Gastrocnemius medialis (tissue), 4 donors: ENCODE measurements around the gene COX5A. TPM values are rescaled to one million over a fixed set of nuclear protein-coding genes. Genes with fewer than 3 reads are reported as not detected.

Experiments
- ATAC-seq, 2 donors: fragments of 150-250 bp; one replicate each; pipeline ENCODE4 v1.9.1; 2016
- DNase-seq, 2 donors: peaks; one replicate each; pipeline ENCODE4 v3.0.0-alpha.2; 2019
- H3K27ac ChIP-seq, 4 donors: fragments of 200-600 bp; sonication (generic); 1 replicate in 1 of 4; 2 replicates in 3 of 4; pipeline ENCODE4 v1.5.1; 2016 to 2018; ENCODE audit warnings: mild to moderate bottlenecking in 2 of 4, moderate library complexity in 1 of 4
- H3K27me3 ChIP-seq, 3 donors: fragments of 200-600 bp; sonication (generic) in 2 of 3; 1 replicate in 1 of 3; 2 replicates in 2 of 3; pipeline versions ENCODE4 v1.5.1 to v1.6.0; 2016 to 2019; ENCODE audit warnings: mild to moderate bottlenecking in 1 of 3, moderate library complexity in 1 of 3
- H3K36me3 ChIP-seq, 2 donors: fragments of 200-600 bp; sonication (generic) in 1 of 2; one replicate each; pipeline ENCODE4 v1.5.1; 2017 to 2018
- H3K4me1 ChIP-seq, 2 donors: fragments of 200-600 bp; sonication (generic) in 1 of 2; one replicate each; pipeline ENCODE4 v1.5.1; 2016 to 2017; ENCODE audit warnings: mild to moderate bottlenecking in 2 of 2
- H3K4me3 ChIP-seq, 4 donors: fragments of 200-600 bp; sonication (generic) in 3 of 4; 1 replicate in 1 of 4; 2 replicates in 3 of 4; pipeline ENCODE4 v1.5.1; 2016 to 2019; ENCODE audit warnings: mild to moderate bottlenecking in 2 of 4
- H3K9me3 ChIP-seq, 3 donors: fragments of 200-600 bp; sonication (generic) in 2 of 3; 1 replicate in 1 of 3; 2 replicates in 2 of 3; pipeline ENCODE4 v1.5.1; 2016 to 2019
- POLR2A ChIP-seq, 2 donors: fragments of 450-650 bp; IDR thresholded peaks; one replicate each; pipeline ENCODE4 v1.6.1; 2017; ENCODE audit warnings: antibody characterized with exemption in 2 of 2, mild to moderate bottlenecking in 2 of 2, moderate library complexity in 2 of 2
- in situ Hi-C, 4 donors: fragments of 200-750 bp; cut with MboI; loops; one replicate each; pipeline versions ENCODE4 v1.15.0 to v1.8.0; 2017; ENCODE audit warnings: low sequenced_read_pairs in 4 of 4
- intact Hi-C: fragments of 100-400 bp; cut with DNase I; formaldehyde crosslinking; loops from one replicate; pipeline ENCODE4 v1.15.1; 2023; ENCODE audit warnings: low total_unique reads
- total RNA-seq, 4 donors: library from RNA; depleted of rRNA; stranded (reverse); fragments of >200 nt; gene quantifications; one replicate each; pipeline versions ENCODE4 v1.1.0 to v1.2.3, GENCODE V29; 2016
- TF ChIP-seq, protein P1 (sequence below), 5 experiments: fragments of 450-650 bp in 3 of 5; fragments of 200-600 bp in 2 of 5; sonication (generic) in 2 of 5; IDR thresholded peaks in 4 of 5; conservative IDR thresholded peaks in 1 of 5; 1 replicate in 4 of 5; 2 replicates in 1 of 5; pipeline ENCODE4 v1.5.1; 2016 to 2019; ENCODE audit warnings: antibody characterized with exemption in 5 of 5, mild to moderate bottlenecking in 3 of 5, moderate library complexity in 3 of 5

The COX5A gene
- total RNA-seq, 4 donors from 2014 or later, result 425 to 558 (median 512) TPM

- Histone ChIP-seq H3K27me3 (no peaks in the 10 kb centered on the region), H3K4me3 (no peak overlapping the region), H3K36me3 (no peaks in the 10 kb centered on the region), H3K27ac (no peak overlapping the region), H3K4me1 (peaks cover 10 to 14% of the 10 kb centered on the region in 2 donors), H3K9me3 (no peaks in the 10 kb centered on the region)
- DNase-seq, result no peak
- TF ChIP-seq POLR2A (IDR thresholded peaks at IDR 0.05), result no peak
- TF ChIP-seq, protein P1, sequence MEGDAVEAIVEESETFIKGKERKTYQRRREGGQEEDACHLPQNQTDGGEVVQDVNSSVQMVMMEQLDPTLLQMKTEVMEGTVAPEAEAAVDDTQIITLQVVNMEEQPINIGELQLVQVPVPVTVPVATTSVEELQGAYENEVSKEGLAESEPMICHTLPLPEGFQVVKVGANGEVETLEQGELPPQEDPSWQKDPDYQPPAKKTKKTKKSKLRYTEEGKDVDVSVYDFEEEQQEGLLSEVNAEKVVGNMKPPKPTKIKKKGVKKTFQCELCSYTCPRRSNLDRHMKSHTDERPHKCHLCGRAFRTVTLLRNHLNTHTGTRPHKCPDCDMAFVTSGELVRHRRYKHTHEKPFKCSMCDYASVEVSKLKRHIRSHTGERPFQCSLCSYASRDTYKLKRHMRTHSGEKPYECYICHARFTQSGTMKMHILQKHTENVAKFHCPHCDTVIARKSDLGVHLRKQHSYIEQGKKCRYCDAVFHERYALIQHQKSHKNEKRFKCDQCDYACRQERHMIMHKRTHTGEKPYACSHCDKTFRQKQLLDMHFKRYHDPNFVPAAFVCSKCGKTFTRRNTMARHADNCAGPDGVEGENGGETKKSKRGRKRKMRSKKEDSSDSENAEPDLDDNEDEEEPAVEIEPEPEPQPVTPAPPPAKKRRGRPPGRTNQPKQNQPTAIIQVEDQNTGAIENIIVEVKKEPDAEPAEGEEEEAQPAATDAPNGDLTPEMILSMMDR (IDR thresholded peaks at IDR 0.05 in 4 of 5, conservative IDR thresholded peaks at IDR 0.05 in 1 of 5), result no peak
- intact Hi-C loops (no loop called here), in situ Hi-C loops (no loop called here)
- no peak for ATAC-seq
These were observed 52.4 kb downstream of the COX5A start for GRCh38 chr15:74885461-74885860.

GRCh38 chr15:74884428-74885223 is 53.2 kb downstream of the COX5A start:
- H3K9me3 ChIP-seq, result no peaks in the 10 kb centered on the region
- intact Hi-C loops, result no loop called here
- in situ Hi-C loops, result no loop called here
- peaks cover 8 to 9% of the 10 kb centered on the region in 2 donors for H3K4me1 ChIP-seq
- no peak for ATAC-seq
- no peak for DNase-seq
- H3K27ac ChIP-seq, result no peak overlapping the region
- no peaks in the 10 kb centered on the region for H3K36me3 ChIP-seq
- TF ChIP-seq, protein P1 (IDR thresholded peaks at IDR 0.05 in 4 of 5, conservative IDR thresholded peaks at IDR 0.05 in 1 of 5), result no peak
- no peak for TF ChIP-seq POLR2A (IDR thresholded peaks at IDR 0.05)
- H3K4me3 ChIP-seq, result no peak overlapping the region
- no peaks in the 10 kb centered on the region for H3K27me3 ChIP-seq

- H3K36me3 ChIP-seq, result no peaks in the 10 kb centered on the region
- no peak overlapping the region for H3K4me3 ChIP-seq
- H3K27me3 ChIP-seq, result no peaks in the 10 kb centered on the region
- no peak for DNase-seq
- no peaks in the 10 kb centered on the region for H3K4me1 ChIP-seq
- H3K9me3 ChIP-seq, result no peaks in the 10 kb centered on the region
- no peak for ATAC-seq
- no peak overlapping the region for H3K27ac ChIP-seq
- no peak for TF ChIP-seq POLR2A (IDR thresholded peaks at IDR 0.05)
- TF ChIP-seq, protein P1 (IDR thresholded peaks at IDR 0.05 in 4 of 5, conservative IDR thresholded peaks at IDR 0.05 in 1 of 5), result no peak
- in situ Hi-C loops, result no loop called here
- intact Hi-C loops, result no loop called here
These were observed 55.3 kb downstream of the COX5A start for GRCh38 chr15:74882528-74882927.

DNA sequence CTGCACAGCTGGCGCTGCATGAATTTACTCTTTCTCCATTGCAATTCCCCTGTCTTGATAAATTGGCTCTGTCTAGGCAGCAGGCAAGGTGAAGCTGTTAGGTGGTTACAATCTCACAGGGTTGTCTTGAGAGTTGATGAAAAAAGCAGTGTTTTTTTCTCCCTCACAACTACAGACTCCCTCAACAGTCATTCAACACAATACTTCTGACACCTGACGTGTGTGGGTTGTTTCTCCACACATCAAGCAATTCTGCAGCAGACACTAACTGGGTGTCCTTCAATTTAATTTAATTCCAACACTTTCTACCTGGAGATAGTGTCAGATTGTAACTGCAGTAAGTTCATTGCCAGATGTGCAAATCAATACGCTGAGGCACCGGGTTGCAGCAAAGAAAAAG is 59.6 kb downstream of the COX5A start:
- in situ Hi-C loops, result no loop called here
- Histone ChIP-seq H3K27ac (no peak overlapping the region), H3K27me3 (no peaks in the 10 kb centered on the region), H3K9me3 (no peaks in the 10 kb centered on the region), H3K4me3 (no peak overlapping the region), H3K4me1 (peaks cover 0 to 7% of the 10 kb centered on the region in 2 donors), H3K36me3 (no peaks in the 10 kb centered on the region)
- no peak for ATAC-seq
- intact Hi-C loops, result no loop called here
- no peak for DNase-seq
- no peak for TF ChIP-seq POLR2A (IDR thresholded peaks at IDR 0.05)
- TF ChIP-seq, protein P1 (IDR thresholded peaks at IDR 0.05 in 4 of 5, conservative IDR thresholded peaks at IDR 0.05 in 1 of 5), result no peak
